ENCODE data around the gene SPP2.
A peak's percentile ranks its signal among the peaks of the same experiment; 100 is the strongest.

The SPP2 gene

GRCh38 chr2:234075518-234075915 is 25.0 kb downstream of the SPP2 start:
- no peak overlapping the region for H3K27ac ChIP-seq
- TF ChIP-seq CTCF (conservative IDR thresholded peaks at IDR 0.05) = no peak

GRCh38 chr2:234075947-234076346 is 25.4 kb downstream of the SPP2 start:
- TF ChIP-seq CTCF (conservative IDR thresholded peaks at IDR 0.05) (no peak), ZFX (IDR thresholded peaks at IDR 0.05) (no peak)
- no peak overlapping the region for H3K27ac ChIP-seq

- TF ChIP-seq ZFX (IDR thresholded peaks at IDR 0.05) (no peak), CTCF (conservative IDR thresholded peaks at IDR 0.05) (no peak)
Observed at GRCh38 chr2:234076451-234076850, 25.9 kb downstream of the SPP2 start.

GRCh38 chr2:234078129-234078528 is 27.6 kb downstream of the SPP2 start:
- no peak overlapping the region for H3K27ac ChIP-seq
- TF ChIP-seq CTCF (conservative IDR thresholded peaks at IDR 0.05) (no peak), ZFX (IDR thresholded peaks at IDR 0.05) (no peak)

More at GRCh38 chr2:234076451-234076850, 25.9 kb downstream of the SPP2 start:
- no peak overlapping the region for H3K27ac ChIP-seq

- peak overlapping the region; percentile 64 for H3K27ac ChIP-seq
- TF ChIP-seq CTCF (conservative IDR thresholded peaks at IDR 0.05) (no peak), ZFX (IDR thresholded peaks at IDR 0.05) (no peak)
Observed at GRCh38 chr2:234081970-234082822, 31.7 kb downstream of the SPP2 start.

GRCh38 chr2:234083572-234084348 is 33.3 kb downstream of the SPP2 start:
- TF ChIP-seq ZFX (IDR thresholded peaks at IDR 0.05) (no peak), CTCF (conservative IDR thresholded peaks at IDR 0.05) (no peak)
- H3K27ac ChIP-seq = peak overlapping the region; percentile 64

GRCh38 chr2:234091432-234091879 is 41.0 kb downstream of the SPP2 start:
- no peak for TF ChIP-seq ZFX (IDR thresholded peaks at IDR 0.05)
- TF ChIP-seq CTCF (conservative IDR thresholded peaks at IDR 0.05) = no peak
- H3K27ac ChIP-seq = no peak overlapping the region
